ENCODE measurements around the gene TAX1BP3. TPM values are rescaled to one million over a fixed set of nuclear protein-coding genes. Genes with fewer than 3 reads are reported as not detected.

TAX1BP3 gene
- total and polyA plus RNA-seq, 2 experiments from 2014 or later, result 98.7 to 134 TPM

GRCh38 chr17:3692346-3692745 lies 24.0 kb upstream of the TAX1BP3 start:
- H3F3A ChIP-seq (replicated peaks; ENCODE audit: low read depth), result peaks cover 12% of the 10 kb centered on the region
- no peaks in the 10 kb centered on the region for H3K36me3 ChIP-seq (ENCODE audit: insufficient read depth)
- H2AFZ ChIP-seq, result no peak overlapping the region
- peaks cover 17% of the 10 kb centered on the region for H3K4me1 Mint-ChIP-seq
- H3K9me2 ChIP-seq (ENCODE audit: insufficient read depth), result no peaks in the 10 kb centered on the region
- DNase-seq (ENCODE audit: low spot score), result peak; percentile 65
- H3K27ac ChIP-seq (ENCODE audit: low read depth), result no peak overlapping the region
- peaks cover 16% of the 10 kb centered on the region; the same call in 1 of the 2 replicates for H3K4me1 ChIP-seq (ENCODE audit: insufficient read depth)
- no peaks in the 10 kb centered on the region for H3K36me3 Mint-ChIP-seq (ENCODE audit: low read depth)
- no peaks in the 10 kb centered on the region for H3K79me2 ChIP-seq (replicated peaks; ENCODE audit: insufficient read depth)
- ATAC-seq, result no peak
- no peaks in the 10 kb centered on the region for H3K9me3 Mint-ChIP-seq
- peaks cover 25% of the 10 kb centered on the region for H3K27me3 ChIP-seq (ENCODE audit: insufficient read depth)
- H3K4me2 ChIP-seq, result no peak overlapping the region
- no peak overlapping the region for H3K27ac Mint-ChIP-seq
- H3K27me3 Mint-ChIP-seq (ENCODE audit: insufficient read depth, low read depth, poor library complexity), result peaks cover 21% of the 10 kb centered on the region
- H3K4me3 ChIP-seq, result no peak overlapping the region
- no peaks in the 10 kb centered on the region for H4K20me1 ChIP-seq (replicated peaks; ENCODE audit: insufficient read depth)
- H3K4me3 Mint-ChIP-seq, result no peak overlapping the region
- TF ChIP-seq ZNF331 (CRISPR knock-in tag; IDR thresholded peaks at IDR 0.05; ENCODE audit: low read depth) (no peak), CTCF (conservative IDR thresholded peaks at IDR 0.05; ENCODE audit: low read depth in 2 of 2) (peak; percentile 53 to 76)

DNA sequence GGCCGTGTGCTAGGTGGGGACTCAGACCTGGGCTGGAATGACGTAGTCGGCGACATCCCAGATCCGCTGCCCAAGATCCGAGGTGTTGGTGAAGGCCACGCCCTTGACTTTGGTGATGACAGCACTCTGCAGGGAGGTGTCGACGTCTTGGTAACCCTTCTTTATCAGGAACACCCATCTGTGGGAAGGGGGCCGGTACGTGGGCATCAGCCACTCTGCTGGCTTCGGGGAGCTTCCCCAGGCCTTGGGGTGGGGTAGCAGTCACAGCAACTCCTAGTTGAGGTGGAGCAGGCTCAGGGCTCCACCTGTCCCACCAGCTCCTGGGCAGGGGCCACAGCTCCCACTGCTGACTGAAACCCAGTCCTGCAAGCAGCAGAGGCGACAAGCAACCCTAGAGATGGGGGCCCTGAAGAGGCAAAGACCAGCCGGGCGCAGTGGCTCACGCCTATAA lies 23.3 kb upstream of the TAX1BP3 start:
- Mint-ChIP-seq H3K27ac (no peak overlapping the region), H3K9me3 (no peaks in the 10 kb centered on the region), H3K36me3 (ENCODE audit: low read depth) (no peaks in the 10 kb centered on the region), H3K4me1 (peaks cover 17% of the 10 kb centered on the region), H3K27me3 (ENCODE audit: insufficient read depth, low read depth, poor library complexity) (peaks cover 18% of the 10 kb centered on the region), H3K4me3 (no peak overlapping the region)
- no peak overlapping the region for H3K27ac ChIP-seq (ENCODE audit: low read depth)
- no peaks in the 10 kb centered on the region for H3K79me2 ChIP-seq (replicated peaks; ENCODE audit: insufficient read depth)
- H3K4me1 ChIP-seq (ENCODE audit: insufficient read depth), result peaks cover 16% of the 10 kb centered on the region; the same call in 1 of the 2 replicates
- H4K20me1 ChIP-seq (replicated peaks; ENCODE audit: insufficient read depth), result no peaks in the 10 kb centered on the region
- ATAC-seq, result peak; percentile 30
- H3K9me2 ChIP-seq (ENCODE audit: insufficient read depth), result no peaks in the 10 kb centered on the region
- H3K36me3 ChIP-seq (ENCODE audit: insufficient read depth), result no peaks in the 10 kb centered on the region
- no peak overlapping the region for H3K4me3 ChIP-seq
- H3K27me3 ChIP-seq (ENCODE audit: insufficient read depth), result peaks cover 22% of the 10 kb centered on the region
- H2AFZ ChIP-seq, result no peak overlapping the region
- peaks cover 9% of the 10 kb centered on the region for H3F3A ChIP-seq (replicated peaks; ENCODE audit: low read depth)
- TF ChIP-seq CTCF (conservative IDR thresholded peaks at IDR 0.05; ENCODE audit: low read depth in 2 of 2), result peak; percentile 25 to 72; a peak in 3 of 4 replicates
- TF ChIP-seq ZNF331 (CRISPR knock-in tag; IDR thresholded peaks at IDR 0.05; ENCODE audit: low read depth), result no peak
- TF ChIP-seq REST (IDR thresholded peaks at IDR 0.05; ENCODE audit: unreplicated experiment), result no peak
- TF ChIP-seq JUNB (IDR thresholded peaks at IDR 0.05; ENCODE audit: unreplicated experiment), result no peak
- no peak overlapping the region for H3K4me2 ChIP-seq
- DNase-seq (ENCODE audit: low spot score), result peak; percentile 66

Measured in GM23338 (cell line).